DND-41 (cell line): ENCODE measurements around the gene DLG2.

Experiments
- ATAC-seq: fragments of 200-7000 bp; cut with Tn5 transposase; 3 replicates; pipeline ENCODE4 v1.9.1; 2021; ENCODE audit warnings: low read depth; ENCODE audit not compliant: insufficient read depth
- DNase-seq: peaks from one replicate; pipeline ENCODE4 v3.0.0-alpha.2; 2020
- H2AFZ ChIP-seq: 2 replicates; pipeline ENCODE4 v1.6.0; 2012; ENCODE audit warnings: low read depth, low read length
- H3K27ac ChIP-seq: 2 replicates; pipeline ENCODE4 v1.5.1; 2012; ENCODE audit warnings: low read length, inconsistent platforms
- H3K27me3 ChIP-seq: fragments of 200-600 bp; sonication (generic); 2 replicates; pipeline ENCODE4 v1.6.0; 2012; ENCODE audit warnings: low read length, mild to moderate bottlenecking, inconsistent platforms; ENCODE audit not compliant: insufficient read depth, poor library complexity
- H3K36me3 ChIP-seq: 2 replicates; pipeline ENCODE4 v1.5.1; 2012; ENCODE audit warnings: low read length, inconsistent platforms; ENCODE audit not compliant: insufficient read depth
- H3K4me1 ChIP-seq: 2 replicates; pipeline ENCODE4 v1.5.1; 2012; ENCODE audit warnings: mild to moderate bottlenecking, low read length; ENCODE audit not compliant: insufficient read depth
- H3K4me2 ChIP-seq: 2 replicates; pipeline ENCODE4 v1.6.0; 2012; ENCODE audit warnings: mild to moderate bottlenecking, moderate library complexity, low read length, inconsistent platforms; ENCODE audit not compliant: insufficient read depth
- H3K4me3 ChIP-seq, 2 experiments: fragments of 200-600 bp in 1 of 2; shearing (Covaris generic) in 1 of 2; 2 replicates each; pipeline ENCODE4 v1.5.1; 2012 to 2016; ENCODE audit warnings: inconsistent platforms in 2 of 2, low read length in 2 of 2, mild to moderate bottlenecking in 2 of 2, low read depth in 1 of 2, moderate library complexity in 1 of 2
- H3K79me2 ChIP-seq: 2 replicates; pipeline ENCODE4 v1.6.0; 2012; ENCODE audit warnings: low read length, inconsistent platforms; ENCODE audit not compliant: insufficient read depth
- H3K9ac ChIP-seq: 2 replicates; pipeline ENCODE4 v1.6.0; 2012; ENCODE audit warnings: low read depth, mild to moderate bottlenecking, inconsistent platforms, low read length, moderate library complexity
- H3K9me3 ChIP-seq: 2 replicates; pipeline ENCODE4 v1.5.1; 2012; ENCODE audit warnings: low read length, moderate library complexity, mild to moderate bottlenecking, inconsistent platforms; ENCODE audit not compliant: insufficient read depth, severe bottlenecking
- H4K20me1 ChIP-seq: 2 replicates; pipeline ENCODE4 v1.6.0; 2012; ENCODE audit warnings: low read length; ENCODE audit not compliant: insufficient read depth
- EZH2 ChIP-seq: IDR thresholded peaks from 3 replicates; pipeline ENCODE4 v1.6.1; 2012; ENCODE audit warnings: borderline replicate concordance, low read depth, mild to moderate bottlenecking, moderate library complexity, low read length, inconsistent platforms; ENCODE audit not compliant: severe bottlenecking
- TF ChIP-seq, protein P1 (sequence below): IDR thresholded peaks from 2 replicates; pipeline ENCODE4 v1.5.1; 2012; ENCODE audit warnings: borderline replicate concordance, low read length, moderate library complexity, mild to moderate bottlenecking; ENCODE audit not compliant: poor library complexity, severe bottlenecking; ENCODE audit errors: extremely low read depth

DLG2 gene

GRCh38 chr11:84389696-84390095, 1237.4 kb downstream of the DLG2 start:
- Histone ChIP-seq H2AFZ (no peak overlapping the region), H3K27me3 (no peaks in the 10 kb centered on the region), H4K20me1 (no peaks in the 10 kb centered on the region), H3K9me3 (no peaks in the 10 kb centered on the region), H3K79me2 (no peaks in the 10 kb centered on the region), H3K4me3 (no peak overlapping the region), H3K36me3 (no peaks in the 10 kb centered on the region), H3K27ac (no peak overlapping the region), H3K4me2 (no peak overlapping the region), H3K9ac (no peak overlapping the region), H3K4me1 (no peaks in the 10 kb centered on the region)
- TF ChIP-seq EZH2 = no peak
- TF ChIP-seq, protein P1, sequence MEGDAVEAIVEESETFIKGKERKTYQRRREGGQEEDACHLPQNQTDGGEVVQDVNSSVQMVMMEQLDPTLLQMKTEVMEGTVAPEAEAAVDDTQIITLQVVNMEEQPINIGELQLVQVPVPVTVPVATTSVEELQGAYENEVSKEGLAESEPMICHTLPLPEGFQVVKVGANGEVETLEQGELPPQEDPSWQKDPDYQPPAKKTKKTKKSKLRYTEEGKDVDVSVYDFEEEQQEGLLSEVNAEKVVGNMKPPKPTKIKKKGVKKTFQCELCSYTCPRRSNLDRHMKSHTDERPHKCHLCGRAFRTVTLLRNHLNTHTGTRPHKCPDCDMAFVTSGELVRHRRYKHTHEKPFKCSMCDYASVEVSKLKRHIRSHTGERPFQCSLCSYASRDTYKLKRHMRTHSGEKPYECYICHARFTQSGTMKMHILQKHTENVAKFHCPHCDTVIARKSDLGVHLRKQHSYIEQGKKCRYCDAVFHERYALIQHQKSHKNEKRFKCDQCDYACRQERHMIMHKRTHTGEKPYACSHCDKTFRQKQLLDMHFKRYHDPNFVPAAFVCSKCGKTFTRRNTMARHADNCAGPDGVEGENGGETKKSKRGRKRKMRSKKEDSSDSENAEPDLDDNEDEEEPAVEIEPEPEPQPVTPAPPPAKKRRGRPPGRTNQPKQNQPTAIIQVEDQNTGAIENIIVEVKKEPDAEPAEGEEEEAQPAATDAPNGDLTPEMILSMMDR = no peak
- DNase-seq (no peak), ATAC-seq (no peak)

DNA sequence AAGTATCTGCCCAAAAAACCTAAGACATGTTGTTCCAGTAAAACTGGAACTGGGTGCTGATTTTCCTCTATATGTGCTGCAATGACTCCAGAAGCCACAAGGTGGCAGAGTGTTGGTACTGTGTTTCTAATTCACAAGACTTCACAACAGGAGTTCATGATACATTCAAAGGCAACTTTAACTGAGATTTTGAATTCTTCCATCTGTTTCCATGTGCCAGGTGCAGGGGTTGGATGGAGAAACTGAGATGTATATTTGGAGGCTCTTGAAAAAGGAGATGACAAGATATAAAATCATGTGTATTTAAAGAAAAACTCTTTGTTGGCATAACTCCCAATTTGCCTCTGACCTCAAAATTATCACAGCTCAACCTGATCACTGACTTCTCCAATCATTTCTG, 1242.4 kb downstream of the DLG2 start:
- Histone ChIP-seq H2AFZ (no peak overlapping the region), H3K27me3 (no peaks in the 10 kb centered on the region), H3K4me1 (no peaks in the 10 kb centered on the region), H3K9me3 (no peaks in the 10 kb centered on the region), H3K4me3 (no peak overlapping the region), H3K9ac (no peak overlapping the region), H3K36me3 (no peaks in the 10 kb centered on the region), H3K4me2 (no peak overlapping the region), H4K20me1 (no peaks in the 10 kb centered on the region), H3K27ac (no peak overlapping the region), H3K79me2 (no peaks in the 10 kb centered on the region)
- ATAC-seq = 0 out of 3 replicates have a peak, but pooled peaks have one; percentile 39
- DNase-seq = peak; percentile 40
- TF ChIP-seq, protein P1 = peak; percentile 83
- no peak for TF ChIP-seq EZH2

DNA sequence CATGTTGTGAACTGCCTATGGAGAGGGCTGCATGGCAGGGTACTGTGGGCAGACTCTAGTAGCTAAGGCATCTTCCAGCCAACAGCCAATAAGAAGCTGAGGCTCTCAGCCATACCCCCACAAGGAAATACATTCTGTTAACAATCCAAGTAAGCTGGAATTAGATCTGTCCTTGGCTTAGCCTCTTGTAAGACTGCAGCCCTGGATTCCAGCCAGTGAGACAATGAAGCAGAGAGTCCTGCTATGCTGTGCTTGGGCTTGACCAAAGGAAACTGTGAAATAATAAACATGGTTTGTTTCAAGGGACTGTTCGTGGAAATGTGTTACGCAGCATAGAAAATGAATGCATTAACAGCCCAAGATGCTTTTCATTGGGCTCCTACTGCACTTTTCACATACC, 1243.6 kb downstream of the DLG2 start:
- no peaks in the 10 kb centered on the region for H3K36me3 ChIP-seq
- no peak for DNase-seq
- no peak for TF ChIP-seq EZH2
- TF ChIP-seq, protein P1 = no peak
- H3K79me2 ChIP-seq = no peaks in the 10 kb centered on the region
- no peak overlapping the region for H3K9ac ChIP-seq
- no peaks in the 10 kb centered on the region for H3K9me3 ChIP-seq
- H3K4me2 ChIP-seq = no peak overlapping the region
- no peak for ATAC-seq
- H2AFZ ChIP-seq = no peak overlapping the region
- H4K20me1 ChIP-seq = no peaks in the 10 kb centered on the region
- no peaks in the 10 kb centered on the region for H3K27me3 ChIP-seq
- no peak overlapping the region for H3K27ac ChIP-seq
- no peaks in the 10 kb centered on the region for H3K4me1 ChIP-seq
- no peak overlapping the region for H3K4me3 ChIP-seq

- Histone ChIP-seq H4K20me1 (no peaks in the 10 kb centered on the region), H3K4me2 (no peak overlapping the region), H3K9me3 (no peaks in the 10 kb centered on the region), H3K27ac (no peak overlapping the region), H2AFZ (no peak overlapping the region), H3K27me3 (no peaks in the 10 kb centered on the region), H3K9ac (no peak overlapping the region), H3K4me3 (no peak overlapping the region), H3K36me3 (no peaks in the 10 kb centered on the region), H3K4me1 (no peaks in the 10 kb centered on the region), H3K79me2 (no peaks in the 10 kb centered on the region)
- TF ChIP-seq EZH2 = no peak
- TF ChIP-seq, protein P1 = no peak
- DNase-seq (no peak), ATAC-seq (no peak)
Observed at GRCh38 chr11:84381666-84382065, 1245.5 kb downstream of the DLG2 start.
